ENCODE measurements around the gene SPANXN2. TPM values are rescaled to one million over a fixed set of nuclear protein-coding genes. Genes with fewer than 3 reads are reported as not detected.

SPANXN2 gene
- total and polyA plus RNA-seq, 2 of the 8 experiments (the other 6 are each of a cell fraction or from before 2014, with no cell fraction given), result not detected

DNA sequence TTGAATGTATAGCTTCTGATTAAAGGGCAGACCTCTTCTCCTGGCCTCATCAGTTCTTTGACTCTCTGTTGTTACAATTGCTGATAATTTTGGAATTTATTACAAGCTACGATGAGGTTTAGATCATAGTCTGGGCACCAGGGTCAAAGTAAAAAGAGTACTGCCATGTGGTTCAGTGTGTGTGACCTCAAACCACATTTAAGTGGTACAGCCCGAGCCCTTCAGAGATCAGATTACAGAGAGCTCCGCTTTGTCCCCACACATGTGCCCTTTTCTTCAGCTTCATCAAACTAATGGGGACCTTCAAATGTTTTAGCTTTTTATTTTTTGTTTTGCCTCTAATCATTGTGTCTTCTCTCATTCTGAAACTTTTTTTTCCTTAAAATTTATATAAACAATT lies 37.1 kb downstream of the SPANXN2 start (continued):
- TF ChIP-seq RNF2 (IDR thresholded peaks at IDR 0.05; ENCODE audit: borderline replicate concordance, low read depth, low read length, missing control alignments, poor library complexity, severe bottlenecking), result no peak
- TF ChIP-seq KDM5A (IDR thresholded peaks at IDR 0.05; ENCODE audit: low read length), result no peak
- no peak for TF ChIP-seq SP4 (IDR thresholded peaks at IDR 0.05; ENCODE audit: low read length)
- TF ChIP-seq, protein P1, sequence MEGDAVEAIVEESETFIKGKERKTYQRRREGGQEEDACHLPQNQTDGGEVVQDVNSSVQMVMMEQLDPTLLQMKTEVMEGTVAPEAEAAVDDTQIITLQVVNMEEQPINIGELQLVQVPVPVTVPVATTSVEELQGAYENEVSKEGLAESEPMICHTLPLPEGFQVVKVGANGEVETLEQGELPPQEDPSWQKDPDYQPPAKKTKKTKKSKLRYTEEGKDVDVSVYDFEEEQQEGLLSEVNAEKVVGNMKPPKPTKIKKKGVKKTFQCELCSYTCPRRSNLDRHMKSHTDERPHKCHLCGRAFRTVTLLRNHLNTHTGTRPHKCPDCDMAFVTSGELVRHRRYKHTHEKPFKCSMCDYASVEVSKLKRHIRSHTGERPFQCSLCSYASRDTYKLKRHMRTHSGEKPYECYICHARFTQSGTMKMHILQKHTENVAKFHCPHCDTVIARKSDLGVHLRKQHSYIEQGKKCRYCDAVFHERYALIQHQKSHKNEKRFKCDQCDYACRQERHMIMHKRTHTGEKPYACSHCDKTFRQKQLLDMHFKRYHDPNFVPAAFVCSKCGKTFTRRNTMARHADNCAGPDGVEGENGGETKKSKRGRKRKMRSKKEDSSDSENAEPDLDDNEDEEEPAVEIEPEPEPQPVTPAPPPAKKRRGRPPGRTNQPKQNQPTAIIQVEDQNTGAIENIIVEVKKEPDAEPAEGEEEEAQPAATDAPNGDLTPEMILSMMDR (IDR thresholded peaks at IDR 0.05; ENCODE audit: control extremely low read depth in 1 of 3, insufficient read depth in 1 of 3, low read depth in 1 of 3, low read length in 3 of 3), result no peak

Measured in H1 (cell line).